AG04450 (cell line): ENCODE results near the gene HOXA11. TPM values are rescaled to one million over a fixed set of nuclear protein-coding genes. Genes with fewer than 3 reads are reported as not detected.

ENCODE experiments used
- CTCF ChIA-PET: fragments of 300-600, 350-600 bp; formaldehyde crosslinking; extraction: SDS; loops from one replicate; lab custom pipeline; 2022; ENCODE audit warnings: antibody characterized with exemption, inconsistent platforms; lab: Charles Lee
- POLR2A ChIA-PET: fragments of 350-600 bp; formaldehyde crosslinking; extraction: SDS; loops from one replicate; lab custom pipeline; 2021; ENCODE audit warnings: antibody characterized with exemption, inconsistent platforms; lab: Yijun Ruan, JAX
- DNase-seq: peaks from one replicate; pipeline ENCODE4 v3.0.0-alpha.2; 2011; ENCODE audit warnings: low read depth, low spot score
- H3K27ac ChIP-seq: one replicate; pipeline ENCODE4 v1.5.1; 2012; ENCODE audit warnings: low read depth, low read length, control low read depth
- H3K27me3 ChIP-seq: one replicate; pipeline ENCODE4 v1.6.0; 2012; ENCODE audit warnings: low read length; ENCODE audit not compliant: control insufficient read depth, insufficient read depth
- H3K4me3 ChIP-seq: 2 replicates; pipeline ENCODE4 v1.5.1; 2011; ENCODE audit warnings: mild to moderate bottlenecking, low read depth, low read length, control low read depth
- H3K9me3 ChIP-seq: 2 replicates; pipeline ENCODE4 v1.5.1; 2012; ENCODE audit warnings: low read length; ENCODE audit not compliant: control insufficient read depth, insufficient read depth
- polyA plus RNA-seq: library from polyadenylated mRNA; depleted of rRNA; stranded (reverse); fragments of >200 nt; gene quantifications from 2 replicates; pipeline ENCODE4 v1.2.3, GENCODE V29; 2011
- TF ChIP-seq, protein P1 (sequence below): IDR thresholded peaks from 2 replicates; pipeline ENCODE4 v1.5.1; 2011; ENCODE audit warnings: low read depth, low read length, control low read depth, inconsistent platforms

Gene HOXA11
- polyA plus RNA-seq, 1 experiment, result 0.04 TPM

- no peak for DNase-seq
- Histone ChIP-seq H3K27ac (no peak overlapping the region), H3K4me3 (no peak overlapping the region), H3K9me3 (peaks cover 27% of the 10 kb centered on the region; the same call in 1 of the 2 replicates), H3K27me3 (peaks cover 44% of the 10 kb centered on the region)
- ChIA-PET POLR2A (no interaction called here), CTCF (interaction anchor here (0.6 to 3.8 kb wide), 10 partner anchors 10 to 1269 kb away, joined by 3 to 171 read pairs (median 20); no protein-coding TSS in a partner anchor)
- TF ChIP-seq, protein P1, sequence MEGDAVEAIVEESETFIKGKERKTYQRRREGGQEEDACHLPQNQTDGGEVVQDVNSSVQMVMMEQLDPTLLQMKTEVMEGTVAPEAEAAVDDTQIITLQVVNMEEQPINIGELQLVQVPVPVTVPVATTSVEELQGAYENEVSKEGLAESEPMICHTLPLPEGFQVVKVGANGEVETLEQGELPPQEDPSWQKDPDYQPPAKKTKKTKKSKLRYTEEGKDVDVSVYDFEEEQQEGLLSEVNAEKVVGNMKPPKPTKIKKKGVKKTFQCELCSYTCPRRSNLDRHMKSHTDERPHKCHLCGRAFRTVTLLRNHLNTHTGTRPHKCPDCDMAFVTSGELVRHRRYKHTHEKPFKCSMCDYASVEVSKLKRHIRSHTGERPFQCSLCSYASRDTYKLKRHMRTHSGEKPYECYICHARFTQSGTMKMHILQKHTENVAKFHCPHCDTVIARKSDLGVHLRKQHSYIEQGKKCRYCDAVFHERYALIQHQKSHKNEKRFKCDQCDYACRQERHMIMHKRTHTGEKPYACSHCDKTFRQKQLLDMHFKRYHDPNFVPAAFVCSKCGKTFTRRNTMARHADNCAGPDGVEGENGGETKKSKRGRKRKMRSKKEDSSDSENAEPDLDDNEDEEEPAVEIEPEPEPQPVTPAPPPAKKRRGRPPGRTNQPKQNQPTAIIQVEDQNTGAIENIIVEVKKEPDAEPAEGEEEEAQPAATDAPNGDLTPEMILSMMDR, result no peak
Observed at GRCh38 chr7:27162561-27163287, 22.3 kb downstream of the HOXA11 start.

GRCh38 chr7:27161721-27162560 lies 23.1 kb downstream of the HOXA11 start:
- Histone ChIP-seq H3K27ac (no peak overlapping the region), H3K27me3 (peaks cover 36% of the 10 kb centered on the region), H3K4me3 (no peak overlapping the region), H3K9me3 (peaks cover 29% of the 10 kb centered on the region; the same call in 1 of the 2 replicates)
- TF ChIP-seq, protein P1, result no peak
- POLR2A ChIA-PET, result interaction anchor here (1.3 kb wide), 1 partner anchor 792 kb away, joined by 3 read pairs; no protein-coding TSS in a partner anchor
- CTCF ChIA-PET, result interaction anchor here (0.7 to 3.8 kb wide), 23 partner anchors 9 to 1268 kb away, joined by 3 to 171 read pairs (median 8); partner anchors contain the start of genes HOXA3, HOXA5 and SKAP2
- DNase-seq, result no peak

DNA sequence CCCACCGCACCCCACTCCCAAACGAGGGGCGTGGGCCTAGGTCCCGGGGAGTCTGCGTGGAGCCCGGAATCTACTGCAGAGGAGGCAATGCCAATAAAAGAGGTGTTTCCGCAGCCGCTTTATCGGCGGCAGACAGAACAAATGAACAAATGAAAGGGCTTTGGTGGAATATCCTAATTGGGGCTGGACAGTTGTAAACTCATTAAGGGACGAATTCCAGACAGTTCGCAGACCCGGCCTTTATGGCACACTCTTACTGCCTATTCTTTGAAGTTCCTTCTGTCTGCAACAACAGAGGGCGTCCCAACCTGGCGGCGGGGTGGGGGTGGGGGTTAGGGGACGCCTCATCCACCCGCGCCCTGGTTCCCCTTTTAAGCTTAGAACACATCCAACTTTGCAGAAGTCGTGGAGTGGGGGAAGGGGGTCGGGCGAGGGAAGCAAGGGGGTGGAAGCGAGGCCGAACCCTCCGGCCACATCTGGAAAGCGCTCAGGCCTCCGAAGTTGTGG lies 23.8 kb downstream of the HOXA11 start:
- CTCF ChIA-PET, result interaction anchor here (0.6 to 3.8 kb wide), 30 partner anchors 9 to 1307 kb away, joined by 3 to 171 read pairs (median 6); partner anchors contain the start of genes HOXA3, HOXA5 and SKAP2
- Histone ChIP-seq H3K4me3 (peak overlapping the region; percentile 62), H3K27me3 (peaks cover 30% of the 10 kb centered on the region), H3K9me3 (peaks cover 25% of the 10 kb centered on the region; the same call in 1 of the 2 replicates), H3K27ac (no peak overlapping the region)
- no peak for DNase-seq
- POLR2A ChIA-PET, result interaction anchor here (0.5 to 1.3 kb wide), 5 partner anchors 64 to 961 kb away, joined by 3 to 5 read pairs (median 3); no protein-coding TSS in a partner anchor
- TF ChIP-seq, protein P1, result no peak

DNA sequence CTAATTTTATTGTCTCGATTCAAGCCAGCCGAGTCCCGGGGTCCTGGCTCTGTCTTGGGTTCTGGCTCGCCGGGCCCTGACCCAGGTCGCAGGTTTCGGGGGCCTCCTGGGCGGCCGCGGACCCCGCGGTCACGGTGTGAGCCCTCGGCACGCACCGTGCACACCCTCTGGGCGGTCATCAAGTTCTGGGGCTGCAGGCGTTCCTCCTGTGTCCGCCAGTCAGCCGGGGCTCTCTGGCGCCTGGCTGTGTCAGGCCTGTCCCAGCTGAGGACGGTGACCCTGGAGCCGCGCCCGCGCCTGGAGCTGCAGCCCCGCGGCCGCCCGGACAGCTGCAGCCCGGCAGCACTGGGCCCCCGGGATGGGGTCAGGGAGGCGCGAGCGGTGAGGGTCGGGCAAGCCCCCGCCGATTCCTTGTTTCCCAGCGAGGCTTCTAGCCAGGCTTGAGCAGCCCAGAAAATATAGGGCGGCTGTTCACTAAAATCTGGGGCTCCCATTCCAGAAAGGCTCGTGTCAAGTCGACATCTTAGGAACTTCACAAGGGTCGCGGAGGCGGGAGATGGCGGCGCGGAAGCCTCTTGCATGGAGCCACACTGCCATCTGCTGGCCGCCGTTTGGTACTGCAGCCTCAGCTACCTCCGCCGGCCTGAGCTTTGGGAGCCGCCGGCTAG lies 24.4 kb downstream of the HOXA11 start:
- DNase-seq, result peak; percentile 64
- H3K4me3 ChIP-seq, result peak overlapping the region; percentile 62
- ChIA-PET CTCF (interaction anchor here (0.6 to 3.8 kb wide), 31 partner anchors 8 to 1306 kb away, joined by 3 to 171 read pairs (median 5); partner anchors contain the start of genes HOXA3, HOXA5 and SKAP2), POLR2A (interaction anchor here (0.5 to 1.3 kb wide), 5 partner anchors 63 to 961 kb away, joined by 3 to 5 read pairs (median 3); no protein-coding TSS in a partner anchor)
- TF ChIP-seq, protein P1, result peak; percentile 96
- no peak overlapping the region for H3K27ac ChIP-seq
- H3K27me3 ChIP-seq, result peaks cover 26% of the 10 kb centered on the region
- peaks cover 21% of the 10 kb centered on the region; the same call in 1 of the 2 replicates for H3K9me3 ChIP-seq
